ENCODE data around the gene UVRAG.

GRCh38 chr11:75913984-75914383, 99.0 kb downstream of the UVRAG start:
- TF ChIP-seq, protein P1, sequence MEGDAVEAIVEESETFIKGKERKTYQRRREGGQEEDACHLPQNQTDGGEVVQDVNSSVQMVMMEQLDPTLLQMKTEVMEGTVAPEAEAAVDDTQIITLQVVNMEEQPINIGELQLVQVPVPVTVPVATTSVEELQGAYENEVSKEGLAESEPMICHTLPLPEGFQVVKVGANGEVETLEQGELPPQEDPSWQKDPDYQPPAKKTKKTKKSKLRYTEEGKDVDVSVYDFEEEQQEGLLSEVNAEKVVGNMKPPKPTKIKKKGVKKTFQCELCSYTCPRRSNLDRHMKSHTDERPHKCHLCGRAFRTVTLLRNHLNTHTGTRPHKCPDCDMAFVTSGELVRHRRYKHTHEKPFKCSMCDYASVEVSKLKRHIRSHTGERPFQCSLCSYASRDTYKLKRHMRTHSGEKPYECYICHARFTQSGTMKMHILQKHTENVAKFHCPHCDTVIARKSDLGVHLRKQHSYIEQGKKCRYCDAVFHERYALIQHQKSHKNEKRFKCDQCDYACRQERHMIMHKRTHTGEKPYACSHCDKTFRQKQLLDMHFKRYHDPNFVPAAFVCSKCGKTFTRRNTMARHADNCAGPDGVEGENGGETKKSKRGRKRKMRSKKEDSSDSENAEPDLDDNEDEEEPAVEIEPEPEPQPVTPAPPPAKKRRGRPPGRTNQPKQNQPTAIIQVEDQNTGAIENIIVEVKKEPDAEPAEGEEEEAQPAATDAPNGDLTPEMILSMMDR (IDR thresholded peaks at IDR 0.05; ENCODE audit: low read length) = no peak
- TF ChIP-seq EZH2 (optimal IDR thresholded peaks at IDR 0.05; ENCODE audit: low read depth, low read length) = no peak
